HepG2 (cell line): ENCODE results near the gene ANKRD61. TPM values are rescaled to one million over a fixed set of nuclear protein-coding genes. Genes with fewer than 3 reads are reported as not detected.
A peak's percentile ranks its signal among the peaks of the same experiment; 100 is the strongest.

ENCODE experiments used
- AGO2 ChIP-seq: fragments of 200-400 bp; formaldehyde crosslinking; optimal IDR thresholded peaks from 2 replicates; pipeline ENCODE3; 2017; ENCODE audit warnings: mild to moderate bottlenecking, low read depth, low read length, moderate library complexity
- CEBPG ChIP-seq: IDR thresholded peaks from 2 replicates; pipeline ENCODE4 v1.6.1; 2016
- ELF4 ChIP-seq: sonication (generic); formaldehyde crosslinking; IDR thresholded peaks from 2 replicates; pipeline ENCODE4 v1.5.0; 2020; ENCODE audit warnings: missing genetic modification reagents, mild to moderate bottlenecking, moderate library complexity, borderline replicate concordance
- EP300 ChIP-seq, 3 experiments: sonication (generic) in 1 of 3; formaldehyde crosslinking in 1 of 3; IDR thresholded peaks; 2 replicates each; pipeline versions ENCODE4 v1.5.1 to v1.6.1; 2011 to 2020; ENCODE audit warnings: low read depth in 2 of 3, low read length in 2 of 3, borderline replicate concordance in 1 of 3, improper control_type of control experiment in 1 of 3, mild to moderate bottlenecking in 1 of 3, missing genetic modification reagents in 1 of 3, moderate library complexity in 1 of 3
- GPN1 ChIP-seq: sonication (generic); formaldehyde crosslinking; IDR thresholded peaks from 2 replicates; pipeline ENCODE4 v1.5.1; 2020; ENCODE audit warnings: missing genetic modification reagents, borderline replicate concordance
- HNRNPK ChIP-seq: fragments of 200-400 bp; formaldehyde crosslinking; IDR thresholded peaks from 2 replicates; pipeline ENCODE4 v1.6.1; 2018; ENCODE audit warnings: low read length, low read depth, moderate library complexity, mild to moderate bottlenecking; ENCODE audit not compliant: poor library complexity, severe bottlenecking
- HNRNPUL1 ChIP-seq: fragments of 200-400 bp; formaldehyde crosslinking; IDR thresholded peaks from 2 replicates; pipeline ENCODE4 v1.6.1; 2017; ENCODE audit warnings: low read depth, mild to moderate bottlenecking, low read length, moderate library complexity
- MAZ ChIP-seq, 2 experiments: sonication (generic) in 1 of 2; formaldehyde crosslinking in 1 of 2; IDR thresholded peaks; 2 replicates each; pipeline versions ENCODE4 v1.5.0 to v1.6.1; 2012 to 2020; ENCODE audit warnings: low read depth in 2 of 2, mild to moderate bottlenecking in 2 of 2, borderline replicate concordance in 1 of 2, improper control_type of control experiment in 1 of 2, low read length in 1 of 2, missing genetic modification reagents in 1 of 2, moderate library complexity in 1 of 2
- PPARG ChIP-seq: conservative IDR thresholded peaks from 2 replicates; pipeline ENCODE4 v1.6.1; 2016; ENCODE audit warnings: missing biosample characterization, missing genetic modification reagents
- REXO4 ChIP-seq: sonication (generic); formaldehyde crosslinking; IDR thresholded peaks from 2 replicates; pipeline ENCODE4 v1.8.0; 2022; ENCODE audit warnings: missing genetic modification reagents, mild to moderate bottlenecking, borderline replicate concordance
- RFX3 ChIP-seq: IDR thresholded peaks from 2 replicates; pipeline ENCODE4 v1.6.1; 2016; ENCODE audit warnings: missing biosample characterization, missing genetic modification reagents
- SNAI1 ChIP-seq: sonication (generic); formaldehyde crosslinking; IDR thresholded peaks from 2 replicates; pipeline ENCODE4 v1.5.0; 2020; ENCODE audit warnings: mild to moderate bottlenecking, missing genetic modification reagents, borderline replicate concordance
- SP2 ChIP-seq: sonication (generic); formaldehyde crosslinking; IDR thresholded peaks from 2 replicates; pipeline ENCODE4 v1.5.1; 2020; ENCODE audit warnings: mild to moderate bottlenecking, missing genetic modification reagents
- SRSF9 ChIP-seq: fragments of 200-400 bp; formaldehyde crosslinking; IDR thresholded peaks from 2 replicates; pipeline ENCODE4 v1.6.1; 2018; ENCODE audit warnings: borderline replicate concordance, mild to moderate bottlenecking, low read depth, low read length; ENCODE audit not compliant: insufficient read depth, poor library complexity, severe bottlenecking
- ZNF318 ChIP-seq: sonication (generic); formaldehyde crosslinking; IDR thresholded peaks from 2 replicates; pipeline ENCODE4 v1.4.0; 2020; ENCODE audit warnings: mild to moderate bottlenecking, missing genetic modification reagents
- ZNF329 ChIP-seq: sonication (generic); formaldehyde crosslinking; IDR thresholded peaks from 2 replicates; pipeline ENCODE4 v1.9.0; 2021; ENCODE audit warnings: low read depth, mild to moderate bottlenecking, missing genetic modification reagents
- ZNF558 ChIP-seq: sonication (generic); formaldehyde crosslinking; IDR thresholded peaks from 2 replicates; pipeline ENCODE4 v1.9.0; 2022; ENCODE audit warnings: mild to moderate bottlenecking, missing genetic modification reagents, borderline replicate concordance
- ZNF564 ChIP-seq: sonication (generic); formaldehyde crosslinking; IDR thresholded peaks from 2 replicates; pipeline ENCODE4 v1.8.1; 2023; ENCODE audit warnings: mild to moderate bottlenecking, missing genetic modification reagents
- polyA plus RNA-seq, 8 experiments: library from polyadenylated mRNA; depleted of rRNA in 3 of 8; stranded (reverse) in 7 of 8; unstranded in 1 of 8; fragments of >200 nt; fragmentation: Illumina TruSeq in 4 of 8; extraction: Trizol in 4 of 8; gene quantifications; 2 replicates each; pipeline versions ENCODE4 v1.2.1 to v1.2.3, GENCODE V29; 2011 to 2016; ENCODE audit warnings: low read depth in 4 of 8, missing spikeins in 1 of 8, mixed read lengths in 1 of 8; ENCODE audit not compliant: insufficient read depth in 1 of 8
- total RNA-seq, 5 experiments: library from RNA; depleted of rRNA; stranded (reverse); fragments of >200 nt; fragmentation: Illumina TruSeq; extraction: Trizol; gene quantifications; 2 replicates each; pipeline ENCODE4 v1.2.3, GENCODE V29; 2016; ENCODE audit warnings: low read depth in 1 of 5

ANKRD61 gene
- total and polyA plus RNA-seq, 2 of the 13 experiments (the other 11 are each of a cell fraction or from before 2014, with no cell fraction given): 0.13 TPM; not detected in 1

GRCh38 chr7:6008668-6009611 is 22.2 kb upstream of the ANKRD61 start, which contains the start of the genes AIMP2 and PMS2 (continued):
- TF ChIP-seq ZNF318 (peak; percentile 96), ZNF329 (CRISPR knock-in tag) (peak; percentile 97), REXO4 (CRISPR knock-in tag) (peak; percentile 100), CEBPG (CRISPR knock-in tag) (no peak; the same call in 1 of the 2 replicates), SP2 (CRISPR knock-in tag) (peak; percentile 91), ZNF558 (peak; percentile 100), ZNF564 (CRISPR knock-in tag) (peak; percentile 97), EP300 (IDR thresholded peaks at IDR 0.05; ENCODE audit: low read depth in 2 of 2, low read length in 2 of 2) (no peak), EP300 (CRISPR knock-in tag; IDR thresholded peaks at IDR 0.05; ENCODE audit: borderline replicate concordance) (peak; percentile 76), SRSF9 (no peak), ELF4 (CRISPR knock-in tag) (peak; percentile 94), MAZ (IDR thresholded peaks at IDR 0.05; ENCODE audit: borderline replicate concordance, low read depth, low read length) (0 out of 2 replicates have a peak, but pooled peaks have one; percentile 15), MAZ (CRISPR knock-in tag; IDR thresholded peaks at IDR 0.05; ENCODE audit: low read depth) (peak; percentile 100), PPARG (CRISPR knock-in tag) (peak; percentile 68), HNRNPK (no peak), HNRNPUL1 (no peak), AGO2 (peak; percentile 93), SNAI1 (CRISPR knock-in tag) (peak; percentile 99), GPN1 (CRISPR knock-in tag) (peak; percentile 84), RFX3 (CRISPR knock-in tag) (no peak; the same call in 1 of the 2 replicates)
